ENCODE data around the gene INTS1. TPM values are rescaled to one million over a fixed set of nuclear protein-coding genes. Genes with fewer than 3 reads are reported as not detected.

INTS1 gene
- total RNA-seq, 4 donors from 2014 or later = 50.3 to 134 (median 71.4) TPM

GRCh38 chr7:1431226-1431625, 73.0 kb downstream of the INTS1 start:
- peaks cover 0 to 6% (median 0%) of the 10 kb centered on the region in 4 donors for H3K4me1 ChIP-seq
- H3K36me3 ChIP-seq = no peaks in the 10 kb centered on the region
- TF ChIP-seq EP300 (IDR thresholded peaks at IDR 0.05; ENCODE audit: low read depth) (no peak), POLR2AphosphoS5 (IDR thresholded peaks at IDR 0.05) (no peak), CTCF (IDR thresholded peaks at IDR 0.05) (no peak), POLR2A (IDR thresholded peaks at IDR 0.05) (no peak)
- H3K4me3 ChIP-seq = no peak overlapping the region
- WGBS, 2 donors (ENCODE audit: low coverage in 1 of 2) = 44% methylated on average over 8 of the region's 10 CpGs; no CpG with 5 or more reads in 1 of the 2 donors
- in situ Hi-C loops (cut with MboI; ENCODE audit: low pct_ligation_motif_present in 1 of 4, low pct_unique_long_range_greater_than_20kb in 1 of 4, low sequenced_read_pairs in 3 of 4) (no loop called here), intact Hi-C loops (cut with DNase I; ENCODE audit: low total_unique reads) (loop anchor here (5.0 kb wide), 1 partner anchor 41 kb away; no protein-coding TSS in a partner anchor)
- no peaks in the 10 kb centered on the region for H3K9me3 ChIP-seq
- H3K27me3 ChIP-seq = peaks cover 36% of the 10 kb centered on the region
- DNase-seq = no peak
- no peak overlapping the region for H3K27ac ChIP-seq

- TF ChIP-seq POLR2AphosphoS5 (IDR thresholded peaks at IDR 0.05) (no peak), CTCF (IDR thresholded peaks at IDR 0.05) (no peak), POLR2A (IDR thresholded peaks at IDR 0.05) (no peak), EP300 (IDR thresholded peaks at IDR 0.05; ENCODE audit: low read depth) (no peak)
- intact Hi-C loops (cut with DNase I; ENCODE audit: low total_unique reads) = loop anchor here (5.0 kb wide), 1 partner anchor 42 kb away; no protein-coding TSS in a partner anchor
Measured at GRCh38 chr7:1430056-1430845, 73.9 kb downstream of the INTS1 start.

GRCh38 chr7:1428941-1429501, 75.2 kb downstream of the INTS1 start:
- no peak for DNase-seq
- intact Hi-C loops (cut with DNase I; ENCODE audit: low total_unique reads) = no loop called here
- TF ChIP-seq POLR2A (IDR thresholded peaks at IDR 0.05) (no peak), POLR2AphosphoS5 (IDR thresholded peaks at IDR 0.05) (no peak), CTCF (IDR thresholded peaks at IDR 0.05) (no peak), EP300 (IDR thresholded peaks at IDR 0.05; ENCODE audit: low read depth) (no peak)
- Histone ChIP-seq H3K27ac (no peak overlapping the region), H3K27me3 (peaks cover 43% of the 10 kb centered on the region), H3K4me1 (peaks cover 0 to 6% (median 0%) of the 10 kb centered on the region in 4 donors), H3K36me3 (no peaks in the 10 kb centered on the region), H3K4me3 (no peak overlapping the region), H3K9me3 (no peaks in the 10 kb centered on the region)
- in situ Hi-C loops (cut with MboI; ENCODE audit: low pct_ligation_motif_present in 1 of 4, low pct_unique_long_range_greater_than_20kb in 1 of 4, low sequenced_read_pairs in 3 of 4) = no loop called here
- 48% methylated on average over 18 of the region's 20 CpGs; no CpG with 5 or more reads in 1 of the 2 donors for WGBS, 2 donors (ENCODE audit: low coverage in 1 of 2)

More at GRCh38 chr7:1430056-1430845, 73.9 kb downstream of the INTS1 start:
- H3K9me3 ChIP-seq = no peaks in the 10 kb centered on the region
- WGBS, 2 donors (ENCODE audit: low coverage in 1 of 2) = 70% methylated on average over 25 of the region's 32 CpGs; no CpG with 5 or more reads in 1 of the 2 donors
- no peak overlapping the region for H3K4me3 ChIP-seq
- in situ Hi-C loops (cut with MboI; ENCODE audit: low pct_ligation_motif_present in 1 of 4, low pct_unique_long_range_greater_than_20kb in 1 of 4, low sequenced_read_pairs in 3 of 4) = no loop called here
- no peaks in the 10 kb centered on the region for H3K36me3 ChIP-seq
- no peak overlapping the region for H3K27ac ChIP-seq
- no peak for DNase-seq
- peaks cover 36% of the 10 kb centered on the region for H3K27me3 ChIP-seq
- H3K4me1 ChIP-seq = peaks cover 0 to 6% (median 0%) of the 10 kb centered on the region in 4 donors

GRCh38 chr7:1427064-1427657, 77.0 kb downstream of the INTS1 start:
- Histone ChIP-seq H3K27me3 (peaks cover 60% of the 10 kb centered on the region), H3K36me3 (no peaks in the 10 kb centered on the region), H3K4me3 (no peak overlapping the region), H3K4me1 (peaks cover 0 to 1% (median 0%) of the 10 kb centered on the region in 4 donors), H3K9me3 (no peaks in the 10 kb centered on the region), H3K27ac (no peak overlapping the region)
- in situ Hi-C loops (cut with MboI; ENCODE audit: low pct_ligation_motif_present in 1 of 4, low pct_unique_long_range_greater_than_20kb in 1 of 4, low sequenced_read_pairs in 3 of 4) = no loop called here
- DNase-seq = no peak
- intact Hi-C loops (cut with DNase I; ENCODE audit: low total_unique reads) = no loop called here
- 79 to 85% methylated on average over 7 to 13 of the region's 13 CpGs for WGBS, 2 donors (ENCODE audit: low coverage in 1 of 2)
- TF ChIP-seq EP300 (IDR thresholded peaks at IDR 0.05; ENCODE audit: low read depth) = no peak
- no peak for TF ChIP-seq POLR2A (IDR thresholded peaks at IDR 0.05)
- no peak for TF ChIP-seq CTCF (IDR thresholded peaks at IDR 0.05)
- TF ChIP-seq POLR2AphosphoS5 (IDR thresholded peaks at IDR 0.05) = no peak

All from transverse colon (tissue), 4 donors.